ENCODE results near the gene ZP1. TPM values are rescaled to one million over a fixed set of nuclear protein-coding genes. Genes with fewer than 3 reads are reported as not detected.
A peak's percentile ranks its signal among the peaks of the same experiment; 100 is the strongest.

Gene ZP1
- total and polyA plus RNA-seq, 2 experiments from 2014 or later: 1.9 TPM; not detected in 1

DNA sequence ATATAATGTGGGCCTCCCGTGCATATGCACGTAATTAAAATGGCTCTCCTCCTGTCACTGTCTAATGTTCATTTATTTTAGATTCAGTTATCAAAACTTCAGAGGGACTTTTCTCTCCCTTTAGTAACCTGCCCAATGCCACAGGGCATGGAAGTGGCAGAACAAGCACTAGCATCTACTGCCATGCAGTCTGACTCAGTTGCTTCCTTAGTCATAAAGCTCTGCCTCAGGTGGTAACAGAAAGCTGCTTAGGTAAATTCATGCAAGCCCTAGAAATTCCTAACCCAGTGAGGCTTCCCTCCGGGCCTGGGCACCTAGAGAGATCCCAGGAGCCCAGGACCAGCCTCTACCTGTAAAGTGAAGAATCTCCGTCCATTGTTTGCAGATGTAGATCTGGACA lies 30.2 kb downstream of the ZP1 start:
- Histone ChIP-seq H3K36me3 (peaks cover 67% of the 10 kb centered on the region), H3K9me3 (ENCODE audit: low read depth) (no peaks in the 10 kb centered on the region), H3K27me3 (no peaks in the 10 kb centered on the region), H3K4me1 (ENCODE audit: low read depth) (no peaks in the 10 kb centered on the region), H3K4me3 (no peak overlapping the region), H3K27ac (no peak overlapping the region)
- no peak for DNase-seq (ENCODE audit: low read depth in 1 of 2, low spot score in 1 of 2)
- TF ChIP-seq, protein P1, sequence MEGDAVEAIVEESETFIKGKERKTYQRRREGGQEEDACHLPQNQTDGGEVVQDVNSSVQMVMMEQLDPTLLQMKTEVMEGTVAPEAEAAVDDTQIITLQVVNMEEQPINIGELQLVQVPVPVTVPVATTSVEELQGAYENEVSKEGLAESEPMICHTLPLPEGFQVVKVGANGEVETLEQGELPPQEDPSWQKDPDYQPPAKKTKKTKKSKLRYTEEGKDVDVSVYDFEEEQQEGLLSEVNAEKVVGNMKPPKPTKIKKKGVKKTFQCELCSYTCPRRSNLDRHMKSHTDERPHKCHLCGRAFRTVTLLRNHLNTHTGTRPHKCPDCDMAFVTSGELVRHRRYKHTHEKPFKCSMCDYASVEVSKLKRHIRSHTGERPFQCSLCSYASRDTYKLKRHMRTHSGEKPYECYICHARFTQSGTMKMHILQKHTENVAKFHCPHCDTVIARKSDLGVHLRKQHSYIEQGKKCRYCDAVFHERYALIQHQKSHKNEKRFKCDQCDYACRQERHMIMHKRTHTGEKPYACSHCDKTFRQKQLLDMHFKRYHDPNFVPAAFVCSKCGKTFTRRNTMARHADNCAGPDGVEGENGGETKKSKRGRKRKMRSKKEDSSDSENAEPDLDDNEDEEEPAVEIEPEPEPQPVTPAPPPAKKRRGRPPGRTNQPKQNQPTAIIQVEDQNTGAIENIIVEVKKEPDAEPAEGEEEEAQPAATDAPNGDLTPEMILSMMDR (IDR thresholded peaks at IDR 0.05; ENCODE audit: low read depth, low read length): no peak

DNA sequence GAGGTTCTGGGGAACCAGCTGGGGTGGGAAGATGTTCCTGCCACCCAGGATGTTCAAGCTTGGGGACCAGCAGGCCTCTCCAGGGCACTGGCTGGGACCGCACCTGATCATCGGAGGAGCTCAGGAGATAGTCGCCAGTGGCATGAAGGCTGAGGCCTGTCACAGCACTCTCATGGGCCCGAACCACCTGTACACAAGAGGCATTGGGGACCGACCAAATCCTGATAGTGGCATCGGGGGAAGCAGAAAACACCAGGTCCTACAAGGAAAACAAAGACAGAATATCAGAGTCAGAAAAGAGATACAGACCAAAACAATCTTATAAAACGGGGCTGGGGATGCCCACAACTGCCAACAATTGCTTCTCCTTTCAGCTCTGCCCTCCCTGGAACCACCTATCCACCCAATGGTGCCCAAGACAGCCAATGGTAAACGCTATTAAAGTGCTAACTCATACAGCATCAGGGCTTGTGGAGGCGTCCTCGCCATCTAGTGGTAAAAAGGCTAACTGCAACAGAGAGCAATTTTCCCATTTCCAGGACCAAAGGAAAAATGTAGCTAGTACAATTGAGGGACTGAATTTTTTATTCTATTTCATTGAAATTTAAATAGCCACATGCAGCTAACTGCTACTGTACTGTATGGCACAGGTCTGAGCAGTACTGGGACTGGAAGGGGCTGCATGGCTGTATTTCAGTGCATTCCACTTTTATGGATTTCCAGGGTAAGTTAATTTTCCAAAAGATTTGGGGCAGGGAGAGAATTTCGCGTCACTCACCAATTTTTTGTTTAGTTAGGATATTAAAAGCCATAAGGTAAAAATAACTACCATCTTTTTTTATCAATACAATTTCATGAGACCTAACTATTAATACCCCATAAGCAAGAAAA lies 31.9 kb downstream of the ZP1 start:
- Histone ChIP-seq H3K27me3 (no peaks in the 10 kb centered on the region), H3K4me3 (no peak overlapping the region), H3K9me3 (ENCODE audit: low read depth) (no peaks in the 10 kb centered on the region), H3K27ac (no peak overlapping the region), H3K36me3 (peaks cover 57% of the 10 kb centered on the region), H3K4me1 (ENCODE audit: low read depth) (no peaks in the 10 kb centered on the region)
- peak; percentile 62 to 77 for DNase-seq (ENCODE audit: low read depth in 1 of 2, low spot score in 1 of 2)
- TF ChIP-seq, protein P1 (IDR thresholded peaks at IDR 0.05; ENCODE audit: low read depth, low read length): peak; percentile 97

DNA sequence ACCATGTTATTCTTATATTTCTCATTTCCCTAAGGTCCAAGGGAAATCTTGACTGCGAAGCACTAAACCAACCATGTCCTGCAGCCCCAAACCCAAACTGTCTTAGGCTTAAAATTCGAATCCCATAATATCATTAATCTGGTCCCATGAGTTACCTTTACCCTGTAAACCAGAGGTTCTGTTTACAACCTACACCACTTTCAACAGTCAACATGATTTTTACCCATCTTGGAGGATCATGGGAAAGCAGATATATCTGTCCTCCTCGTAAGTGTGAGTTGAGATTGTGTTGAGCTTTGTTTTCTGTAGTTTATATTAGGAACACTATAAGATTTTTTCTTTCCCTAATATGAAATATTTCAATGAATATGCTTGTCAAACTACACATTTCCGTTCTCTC lies 32.6 kb downstream of the ZP1 start:
- H3K36me3 ChIP-seq: peaks cover 52% of the 10 kb centered on the region
- H3K27ac ChIP-seq: no peak overlapping the region
- H3K9me3 ChIP-seq (ENCODE audit: low read depth): no peaks in the 10 kb centered on the region
- H3K27me3 ChIP-seq: no peaks in the 10 kb centered on the region
- H3K4me1 ChIP-seq (ENCODE audit: low read depth): no peaks in the 10 kb centered on the region
- H3K4me3 ChIP-seq: no peak overlapping the region
- DNase-seq (ENCODE audit: low read depth in 1 of 2, low spot score in 1 of 2): no peak
- TF ChIP-seq, protein P1 (IDR thresholded peaks at IDR 0.05; ENCODE audit: low read depth, low read length): no peak

DNA sequence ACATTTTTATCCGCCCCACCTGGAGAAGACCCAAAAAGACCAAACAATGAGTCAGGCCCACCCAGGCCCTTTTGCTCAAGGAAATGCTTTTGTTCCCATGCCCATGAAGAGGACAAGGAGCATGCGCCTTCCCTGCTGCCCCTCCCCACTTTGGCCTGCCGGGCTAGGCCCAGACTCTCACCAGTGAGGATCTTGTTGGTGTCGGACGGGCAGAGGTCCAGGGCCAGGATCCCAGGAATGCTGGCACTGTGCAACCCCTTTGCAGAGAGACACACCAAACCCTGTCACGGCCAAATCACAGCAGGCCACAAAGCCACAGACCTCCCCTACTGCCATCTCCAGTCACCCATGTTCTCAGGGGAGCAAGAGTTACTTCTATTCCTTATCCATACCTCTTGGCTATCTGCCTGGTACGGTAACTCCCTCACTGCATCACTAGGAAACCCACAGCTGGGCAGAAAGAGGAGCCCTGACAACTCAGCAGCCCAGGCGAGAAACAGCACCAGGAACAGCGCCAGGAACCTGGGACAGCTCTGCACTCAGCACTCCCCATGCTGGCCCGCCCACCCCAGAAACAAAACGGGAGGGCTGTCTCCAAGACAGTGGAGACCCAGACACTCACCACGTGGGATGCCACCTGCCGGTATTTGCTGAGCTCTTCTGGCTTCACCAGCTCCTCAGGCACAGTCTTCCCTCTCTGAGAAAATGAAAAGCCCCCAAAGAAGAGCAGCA lies 33.5 kb downstream of the ZP1 start:
- H3K36me3 ChIP-seq: peaks cover 44% of the 10 kb centered on the region

DNA sequence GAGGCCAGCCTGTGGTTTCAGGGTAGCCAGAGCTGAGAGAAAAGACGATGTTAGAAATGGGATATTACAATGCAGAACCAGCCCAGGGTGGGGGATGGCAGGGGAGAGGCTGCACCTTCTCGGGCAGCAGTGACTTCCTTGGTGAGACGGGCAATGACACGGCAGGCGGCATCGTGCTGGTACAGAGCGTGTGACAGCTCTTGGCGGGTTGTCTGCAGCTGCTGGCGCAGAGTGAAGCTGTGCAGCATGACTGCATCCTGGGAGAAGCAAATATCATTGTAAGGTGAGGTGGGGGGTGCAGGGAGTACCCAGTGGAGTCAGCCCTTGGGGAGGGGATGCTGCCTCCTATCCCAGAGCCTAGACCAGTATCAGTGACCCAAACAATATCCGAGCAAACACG lies 35.3 kb downstream of the ZP1 start:
- Histone ChIP-seq H3K36me3 (peaks cover 28% of the 10 kb centered on the region), H3K4me3 (no peak overlapping the region), H3K27ac (no peak overlapping the region), H3K4me1 (ENCODE audit: low read depth) (peaks cover 5% of the 10 kb centered on the region), H3K27me3 (peaks cover under 1% of the 10 kb centered on the region), H3K9me3 (ENCODE audit: low read depth) (no peaks in the 10 kb centered on the region)
- DNase-seq (ENCODE audit: low read depth in 1 of 2, low spot score in 1 of 2): no peak
- TF ChIP-seq, protein P1 (IDR thresholded peaks at IDR 0.05; ENCODE audit: low read depth, low read length): no peak

More for the DNA sequence above, 33.5 kb downstream of the ZP1 start:
- H3K4me3 ChIP-seq: no peak overlapping the region
- peaks cover 5% of the 10 kb centered on the region for H3K4me1 ChIP-seq (ENCODE audit: low read depth)
- TF ChIP-seq, protein P1 (IDR thresholded peaks at IDR 0.05; ENCODE audit: low read depth, low read length): no peak
- H3K27ac ChIP-seq: no peak overlapping the region
- no peaks in the 10 kb centered on the region for H3K9me3 ChIP-seq (ENCODE audit: low read depth)
- no peak for DNase-seq (ENCODE audit: low read depth in 1 of 2, low spot score in 1 of 2)
- no peaks in the 10 kb centered on the region for H3K27me3 ChIP-seq

Measured in cardiac muscle cell (in vitro differentiated cells and primary cell).